Measurements from ENCODE around the gene GPC5.
A peak's percentile ranks its signal among the peaks of the same experiment; 100 is the strongest.

GPC5 gene

DNA sequence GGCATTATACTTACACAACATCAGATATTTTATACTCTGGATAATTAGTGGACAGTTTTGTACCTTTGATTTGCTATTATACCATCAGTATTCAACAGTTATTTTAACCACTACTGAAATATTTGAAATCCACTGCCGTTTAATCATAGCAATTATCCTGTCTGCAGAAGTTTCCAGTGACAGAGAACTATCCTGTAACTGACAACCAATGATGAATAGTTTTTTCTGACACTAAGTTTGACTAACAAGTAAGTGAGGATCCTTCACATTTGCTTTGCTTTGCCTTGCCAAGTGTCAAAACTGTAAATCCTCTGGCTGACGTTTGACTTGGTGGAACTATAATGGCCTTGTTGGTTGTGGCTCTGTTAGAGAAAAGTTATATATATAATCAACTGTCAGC, 410.7 kb downstream of the GPC5 start:
- Histone ChIP-seq H3K27me3 (no peaks in the 10 kb centered on the region), H3K9me3 (no peaks in the 10 kb centered on the region), H3K4me3 (no peak overlapping the region), H3K4me1 (no peaks in the 10 kb centered on the region), H3K27ac (no peak overlapping the region), H3K36me3 (no peaks in the 10 kb centered on the region)
- no peak for TF ChIP-seq CTCF (IDR thresholded peaks at IDR 0.05)
- DNase-seq, result no peak
- intact Hi-C loops (cut with DNase I; ENCODE audit: low total_unique reads), result no loop called here

DNA sequence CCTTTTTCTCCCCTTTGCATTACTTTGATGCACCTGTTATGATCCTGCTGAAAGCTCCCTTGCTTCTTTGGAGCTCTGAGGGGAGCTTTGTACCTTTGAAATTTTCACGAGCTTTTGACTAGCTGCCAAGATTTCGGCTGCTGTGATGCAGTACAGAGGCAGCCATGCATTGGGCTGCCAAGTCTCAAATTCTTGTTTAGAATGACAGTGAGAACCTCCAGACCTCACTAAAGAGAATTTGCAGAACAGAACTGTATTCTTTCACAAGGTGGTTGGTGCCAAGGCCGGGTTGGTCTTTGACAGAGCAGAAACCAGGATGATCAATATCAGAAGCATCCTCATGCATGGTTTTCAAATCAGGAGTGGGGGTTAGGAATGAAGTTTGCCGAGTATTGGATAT, 414.8 kb downstream of the GPC5 start:
- Histone ChIP-seq H3K36me3 (no peaks in the 10 kb centered on the region), H3K27me3 (no peaks in the 10 kb centered on the region), H3K4me3 (no peak overlapping the region), H3K9me3 (no peaks in the 10 kb centered on the region), H3K4me1 (no peaks in the 10 kb centered on the region), H3K27ac (no peak overlapping the region)
- intact Hi-C loops (cut with DNase I; ENCODE audit: low total_unique reads), result no loop called here
- no peak for TF ChIP-seq CTCF (IDR thresholded peaks at IDR 0.05)
- DNase-seq, result no peak

DNA sequence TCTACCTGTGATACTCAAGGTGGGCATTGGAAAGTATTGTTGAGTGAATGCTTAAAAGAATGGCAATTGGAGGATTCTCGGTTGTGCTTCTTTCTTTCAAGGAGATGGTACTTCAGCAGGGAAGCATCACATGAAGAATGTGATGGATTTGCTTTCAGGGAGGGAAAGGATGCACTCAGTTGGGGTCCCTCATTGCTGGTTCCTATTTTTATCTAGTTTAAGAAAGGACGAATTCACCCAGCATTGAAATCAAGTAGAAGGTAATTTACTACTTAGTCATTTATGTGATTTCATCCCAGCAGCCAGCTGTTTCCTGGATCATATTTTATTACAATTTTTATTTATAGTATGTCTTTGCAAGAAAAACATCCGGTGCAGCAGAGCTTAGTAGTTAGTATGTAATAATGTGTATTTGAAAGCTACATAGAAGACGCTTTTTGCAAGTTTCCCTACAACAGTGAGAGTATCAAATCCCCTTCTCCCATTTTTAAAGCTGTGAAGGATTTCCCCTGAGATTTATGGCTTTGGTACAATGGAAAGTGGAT, 417.9 kb downstream of the GPC5 start:
- no peak for DNase-seq
- H3K4me3 ChIP-seq, result no peak overlapping the region
- TF ChIP-seq CTCF (IDR thresholded peaks at IDR 0.05), result no peak
- no peaks in the 10 kb centered on the region for H3K27me3 ChIP-seq
- no peaks in the 10 kb centered on the region for H3K9me3 ChIP-seq
- H3K36me3 ChIP-seq, result no peaks in the 10 kb centered on the region
- H3K4me1 ChIP-seq, result no peaks in the 10 kb centered on the region
- intact Hi-C loops (cut with DNase I; ENCODE audit: low total_unique reads), result no loop called here
- no peak overlapping the region for H3K27ac ChIP-seq

GRCh38 chr13:91817250-91817649, 418.8 kb downstream of the GPC5 start:
- no peak overlapping the region for H3K4me3 ChIP-seq
- H3K36me3 ChIP-seq, result no peaks in the 10 kb centered on the region
- no peaks in the 10 kb centered on the region for H3K27me3 ChIP-seq
- intact Hi-C loops (cut with DNase I; ENCODE audit: low total_unique reads), result no loop called here
- peak in 1 of 2 experiments; percentile 16 for TF ChIP-seq CTCF (IDR thresholded peaks at IDR 0.05)
- no peak overlapping the region for H3K27ac ChIP-seq
- no peak for DNase-seq
- H3K4me1 ChIP-seq, result no peaks in the 10 kb centered on the region
- no peaks in the 10 kb centered on the region for H3K9me3 ChIP-seq

- H3K27ac ChIP-seq, result no peak overlapping the region
- H3K36me3 ChIP-seq, result no peaks in the 10 kb centered on the region
- H3K4me1 ChIP-seq, result no peaks in the 10 kb centered on the region
- H3K9me3 ChIP-seq, result no peaks in the 10 kb centered on the region
- no peaks in the 10 kb centered on the region for H3K27me3 ChIP-seq
- H3K4me3 ChIP-seq, result no peak overlapping the region
- no peak for TF ChIP-seq CTCF (IDR thresholded peaks at IDR 0.05)
- intact Hi-C loops (cut with DNase I; ENCODE audit: low total_unique reads), result no loop called here
- DNase-seq, result no peak
These were observed 426.0 kb downstream of the GPC5 start for GRCh38 chr13:91824416-91824815.

GRCh38 chr13:91825516-91825915, 427.1 kb downstream of the GPC5 start:
- Histone ChIP-seq H3K27me3 (no peaks in the 10 kb centered on the region), H3K27ac (no peak overlapping the region), H3K36me3 (no peaks in the 10 kb centered on the region), H3K9me3 (no peaks in the 10 kb centered on the region), H3K4me3 (no peak overlapping the region), H3K4me1 (no peaks in the 10 kb centered on the region)
- TF ChIP-seq CTCF (IDR thresholded peaks at IDR 0.05), result no peak
- DNase-seq, result no peak
- intact Hi-C loops (cut with DNase I; ENCODE audit: low total_unique reads), result no loop called here

Data from tibial artery (tissue), 4 donors.